HG02884 (cell line): Measurements from ENCODE around the gene KLHL29.
"Not testable (repeated sequence)": the region's sequence is repeated elsewhere in the genome, so short reads cannot be mapped to it uniquely, and the experiment has no call there.

ENCODE experiments used
- ATAC-seq: cut with Tn5 transposase; IDR thresholded peaks from one replicate; pipeline ENCODE4 v1.9.1; 2021; ENCODE audit warnings: mild to moderate bottlenecking, moderate library complexity; ENCODE audit not compliant: unreplicated experiment

Gene KLHL29

DNA sequence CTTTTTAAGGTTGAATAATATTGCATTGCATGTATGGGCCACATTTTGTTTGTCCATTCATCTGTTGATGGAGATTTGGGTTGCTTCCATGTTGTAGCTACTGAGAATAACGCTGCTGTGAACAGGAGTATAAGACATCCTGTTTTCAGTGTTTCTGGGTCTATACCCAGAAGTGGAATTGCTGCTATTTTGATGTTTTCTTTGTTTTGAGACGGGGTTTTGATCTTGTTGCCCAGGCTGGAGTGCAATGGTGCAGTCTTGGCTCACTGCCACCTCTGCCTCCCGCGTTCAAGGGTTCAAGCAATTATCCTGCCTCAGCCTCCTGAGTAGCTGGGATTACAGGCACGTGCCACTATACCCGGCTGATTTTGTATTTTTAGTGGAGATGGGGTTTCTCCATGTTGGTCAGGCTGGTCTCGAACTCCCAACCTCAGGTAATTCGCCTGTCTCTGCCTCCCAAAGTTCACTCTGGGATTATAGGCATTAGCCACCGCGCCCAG is 6.3 kb downstream of the KLHL29 start:
- ATAC-seq = not testable (repeated sequence)

DNA sequence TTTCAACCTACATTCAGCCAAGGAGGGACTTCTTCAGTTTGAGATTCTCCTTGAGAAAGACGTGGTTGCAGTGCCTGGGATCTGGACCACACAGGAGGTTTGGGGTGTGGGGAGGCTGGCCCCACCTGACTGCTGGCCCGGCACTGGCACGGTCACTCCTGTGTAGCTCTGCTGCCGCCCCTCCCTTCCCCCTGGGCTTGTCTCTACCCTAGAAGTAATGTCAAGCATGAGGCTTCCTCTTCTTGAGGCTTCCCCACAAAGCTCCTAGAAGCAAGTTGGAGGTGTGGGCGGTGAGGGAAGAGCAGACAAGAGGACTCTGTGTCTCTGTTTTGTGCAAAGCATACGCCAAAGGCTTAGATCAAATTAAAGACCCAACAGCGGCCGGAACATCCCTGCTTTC is 8.7 kb downstream of the KLHL29 start:
- no peak for ATAC-seq

- no peak for ATAC-seq
These were observed 9.7 kb downstream of the KLHL29 start for GRCh38 chr2:23394700-23395099.

GRCh38 chr2:23397478-23397877 is 12.5 kb downstream of the KLHL29 start:
- ATAC-seq = no peak

- ATAC-seq = peak; percentile 37
These were observed 14.8 kb downstream of the KLHL29 start for GRCh38 chr2:23399674-23400261.

DNA sequence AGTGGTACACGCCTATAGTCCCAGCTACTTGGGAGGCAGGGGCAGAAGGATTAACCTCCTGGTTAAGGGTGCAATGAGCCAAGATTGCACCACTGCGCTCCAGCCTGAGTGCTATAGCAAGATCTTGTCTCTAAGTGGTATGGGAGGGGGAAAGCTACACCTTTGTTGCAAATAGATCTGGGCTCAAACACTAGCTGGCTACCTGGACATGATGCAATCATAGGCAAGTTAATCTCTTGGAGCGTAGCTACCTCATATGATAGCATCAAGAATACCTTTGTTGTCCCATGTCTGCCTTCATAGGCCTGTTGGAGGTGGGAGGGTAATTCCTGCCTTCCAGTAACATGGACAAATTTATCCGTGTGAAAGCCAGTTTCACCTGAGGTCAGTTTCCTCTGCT is 15.7 kb downstream of the KLHL29 start:
- no peak for ATAC-seq

DNA sequence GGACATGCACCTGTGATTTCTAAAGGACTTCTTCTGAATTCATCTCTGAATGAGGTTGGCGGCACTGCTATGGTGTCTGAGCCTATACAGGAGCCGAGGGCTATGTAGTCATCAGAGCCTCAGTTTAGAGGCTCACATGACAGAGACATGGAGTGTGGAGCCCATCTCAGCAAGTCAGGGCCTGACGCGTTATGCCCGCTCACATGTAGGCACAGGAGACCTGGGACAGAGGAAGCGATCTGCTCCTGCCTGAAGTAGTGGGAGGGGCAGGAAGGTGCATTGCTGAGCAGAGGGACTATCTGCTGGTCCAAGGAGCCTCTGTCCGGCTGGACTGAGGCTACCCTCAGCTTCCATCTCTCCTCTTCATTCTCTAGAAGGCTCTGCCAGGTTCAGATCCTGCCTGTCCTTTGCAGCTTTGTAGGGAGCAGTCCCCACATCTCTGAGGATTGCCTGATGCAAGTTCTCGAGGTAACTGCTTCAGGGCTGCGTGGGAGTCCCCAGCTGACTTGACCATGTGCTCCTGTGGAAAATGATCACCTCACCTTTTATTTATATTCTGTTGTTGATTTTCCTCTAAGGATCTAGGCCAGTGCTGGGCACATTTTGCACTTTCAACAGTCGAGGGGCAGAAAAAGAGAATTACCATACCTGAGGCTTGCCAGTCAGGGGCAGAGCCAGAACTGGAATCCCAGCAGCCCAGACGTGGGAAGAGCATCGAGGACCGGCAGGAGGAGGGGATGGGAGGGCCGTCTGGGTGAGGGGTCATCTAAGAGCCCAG is 16.6 kb downstream of the KLHL29 start:
- ATAC-seq = no peak

DNA sequence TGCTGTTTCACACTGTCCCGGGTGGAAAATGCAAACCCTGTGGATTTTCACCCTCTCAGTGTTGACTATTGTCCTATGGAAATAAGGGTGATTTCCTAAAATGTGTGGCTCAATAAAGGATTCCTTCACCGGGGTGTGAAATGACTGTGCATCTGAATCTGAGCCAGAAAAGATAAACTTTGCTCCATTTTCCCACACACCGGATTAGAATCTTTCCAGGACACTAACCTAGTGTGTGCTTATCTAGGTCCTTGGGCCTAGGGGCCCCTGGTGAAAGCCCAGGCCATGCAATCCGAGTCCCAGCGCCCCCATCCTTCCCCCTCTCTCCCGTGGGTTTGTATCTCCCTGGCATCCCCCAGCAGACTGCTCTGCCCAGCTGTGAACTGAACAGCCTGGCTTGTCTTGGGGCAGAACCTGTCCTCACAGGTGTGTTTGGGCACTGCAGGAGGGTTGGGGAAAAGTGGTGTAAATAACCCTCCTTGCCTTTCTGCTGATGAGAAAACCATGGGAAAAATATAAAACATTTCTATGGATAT is 17.3 kb downstream of the KLHL29 start:
- no peak for ATAC-seq

GRCh38 chr2:23404426-23404825 is 19.4 kb downstream of the KLHL29 start:
- ATAC-seq = peak; percentile 77

GRCh38 chr2:23409248-23409647 is 24.3 kb downstream of the KLHL29 start:
- no peak for ATAC-seq

DNA sequence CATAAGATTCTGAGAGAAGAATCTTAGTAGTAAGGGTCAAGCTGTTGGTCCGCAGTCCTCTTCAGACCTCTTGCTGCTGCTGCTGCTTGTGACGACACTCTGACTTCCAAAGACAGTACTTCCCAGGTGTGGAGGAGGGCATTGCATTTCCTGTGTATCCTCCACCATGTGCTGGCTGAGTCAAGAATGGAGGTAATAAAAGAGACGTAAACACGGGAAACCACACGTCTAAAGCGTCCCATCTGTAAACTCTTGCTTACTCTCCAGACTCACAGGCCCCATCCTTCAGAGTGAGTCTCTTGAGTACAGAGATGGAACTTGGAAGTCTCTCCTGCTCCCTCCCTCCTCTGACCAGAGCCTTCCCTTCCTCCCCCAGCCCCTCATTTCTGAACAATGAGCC is 25.6 kb downstream of the KLHL29 start:
- ATAC-seq = no peak

GRCh38 chr2:23411752-23412431 is 26.9 kb downstream of the KLHL29 start:
- no peak for ATAC-seq

DNA sequence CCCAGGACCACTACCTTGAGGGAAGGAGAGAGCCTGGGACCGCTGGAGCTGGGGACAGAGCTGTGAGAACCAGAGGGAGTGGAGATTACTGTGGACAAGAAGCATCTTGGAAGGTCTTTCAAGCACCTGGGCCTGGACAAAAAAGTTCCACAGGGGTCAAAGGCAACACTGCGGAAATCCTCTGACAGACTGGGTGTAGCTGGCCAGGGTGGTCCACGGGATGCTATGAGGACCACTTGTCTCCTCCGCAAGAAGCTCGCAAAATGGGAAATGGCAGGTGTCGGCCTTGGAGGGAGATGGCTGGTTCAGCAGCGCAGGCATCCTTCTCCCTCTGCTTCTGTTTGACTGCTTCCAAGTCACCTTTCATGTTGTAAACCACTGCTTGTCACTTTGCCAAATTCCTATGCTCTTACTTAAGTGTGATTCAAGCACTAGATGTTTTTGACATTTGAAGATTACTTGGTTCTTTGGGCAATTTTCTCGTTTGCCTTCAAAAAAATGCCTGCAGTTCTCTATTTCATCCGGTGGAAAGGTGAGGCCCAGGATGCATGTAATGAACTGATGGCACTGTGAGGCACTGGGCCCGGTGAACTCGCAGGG is 27.7 kb downstream of the KLHL29 start:
- no peak for ATAC-seq

- ATAC-seq = no peak
These were observed 28.7 kb downstream of the KLHL29 start for GRCh38 chr2:23413641-23414040.

DNA sequence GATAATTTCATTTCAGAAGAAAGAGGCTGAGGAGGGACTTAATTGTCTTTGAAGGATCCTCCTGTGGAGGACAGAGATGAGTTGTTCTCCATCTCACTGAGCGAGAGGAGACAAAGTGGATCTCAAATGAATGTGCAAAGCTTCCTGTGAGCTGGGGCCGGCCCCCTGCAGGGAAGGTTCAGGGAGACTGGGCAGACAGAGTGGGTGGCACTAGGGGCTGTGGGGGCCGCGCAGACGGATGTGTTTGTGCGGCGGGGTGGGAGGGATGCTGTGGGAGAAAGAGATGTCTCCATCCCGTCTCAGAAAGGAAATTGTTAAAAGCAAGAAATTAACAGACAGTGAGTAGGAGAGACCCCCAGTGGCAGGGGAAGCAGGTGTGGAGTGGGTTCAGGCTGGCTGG is 29.1 kb downstream of the KLHL29 start:
- ATAC-seq = no peak

DNA sequence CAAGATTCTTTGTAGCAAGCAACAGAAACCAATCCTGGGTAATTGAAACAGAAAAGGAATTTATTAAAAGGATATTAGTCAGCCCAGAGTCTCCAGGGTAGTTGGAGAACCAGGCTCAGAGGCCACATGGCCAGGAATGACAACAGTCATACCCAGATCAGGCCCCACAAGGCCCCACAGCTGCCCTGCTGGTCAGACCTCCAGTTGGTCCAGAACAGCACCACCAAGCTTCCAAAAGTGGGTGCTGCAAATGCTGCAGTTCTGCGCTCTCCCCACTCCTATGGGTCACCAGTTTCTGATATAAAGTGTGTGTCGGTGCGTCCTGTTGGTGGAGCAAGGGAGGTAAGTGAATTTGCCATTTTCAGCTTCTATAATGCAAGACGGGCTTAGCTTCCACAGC is 29.9 kb downstream of the KLHL29 start:
- ATAC-seq = no peak

- no peak for ATAC-seq
These were observed 32.3 kb downstream of the KLHL29 start for GRCh38 chr2:23417310-23417709.

DNA sequence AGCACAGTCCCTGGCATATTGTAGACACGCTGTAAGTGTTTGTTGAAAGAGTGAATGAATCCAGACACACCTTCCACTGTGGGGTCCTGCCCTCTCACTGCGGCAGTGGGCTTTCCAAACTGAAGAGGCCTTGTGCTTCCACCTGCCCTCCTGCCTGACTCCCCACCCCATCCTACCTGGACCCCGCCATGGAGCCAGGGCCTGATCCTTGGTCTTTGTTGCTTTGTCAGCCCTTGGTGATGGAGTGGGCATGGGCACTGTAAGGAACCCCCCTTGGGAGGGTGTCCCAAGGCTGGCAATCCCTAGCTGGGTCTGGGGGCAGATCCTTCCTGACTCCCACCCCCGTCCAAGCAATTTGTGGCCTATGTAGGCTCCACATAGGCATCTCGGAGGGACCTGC is 33.1 kb downstream of the KLHL29 start:
- no peak for ATAC-seq

DNA sequence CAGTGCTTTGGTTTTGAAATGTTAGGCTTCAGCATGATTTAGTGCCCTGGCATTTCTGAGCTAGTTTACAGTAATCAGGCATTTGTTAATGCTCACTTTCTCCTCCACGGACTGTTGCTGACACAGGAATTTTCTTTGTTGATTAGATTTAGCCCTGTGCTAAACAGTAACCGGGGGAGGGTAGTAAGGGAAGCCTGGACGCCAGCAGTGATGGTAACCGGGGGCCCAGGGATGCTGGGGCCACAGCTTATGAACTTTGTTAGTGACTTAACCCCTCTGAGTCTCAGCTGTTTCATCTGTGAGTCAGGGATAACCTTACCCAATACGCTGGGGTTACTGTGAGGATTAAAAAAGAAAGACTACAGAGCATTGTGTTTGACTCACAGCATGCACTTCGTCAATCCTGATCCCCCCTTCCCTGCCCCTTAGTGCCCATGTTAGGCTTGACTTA is 33.5 kb downstream of the KLHL29 start:
- no peak for ATAC-seq

- ATAC-seq = no peak
These were observed 34.5 kb downstream of the KLHL29 start for GRCh38 chr2:23419171-23420090.
